ENCODE measurements around the gene EFHC1. TPM values are rescaled to one million over a fixed set of nuclear protein-coding genes. Genes with fewer than 3 reads are reported as not detected.

EFHC1 gene
- total RNA-seq, 1 donor from 2014 or later, result 59.8 TPM

DNA sequence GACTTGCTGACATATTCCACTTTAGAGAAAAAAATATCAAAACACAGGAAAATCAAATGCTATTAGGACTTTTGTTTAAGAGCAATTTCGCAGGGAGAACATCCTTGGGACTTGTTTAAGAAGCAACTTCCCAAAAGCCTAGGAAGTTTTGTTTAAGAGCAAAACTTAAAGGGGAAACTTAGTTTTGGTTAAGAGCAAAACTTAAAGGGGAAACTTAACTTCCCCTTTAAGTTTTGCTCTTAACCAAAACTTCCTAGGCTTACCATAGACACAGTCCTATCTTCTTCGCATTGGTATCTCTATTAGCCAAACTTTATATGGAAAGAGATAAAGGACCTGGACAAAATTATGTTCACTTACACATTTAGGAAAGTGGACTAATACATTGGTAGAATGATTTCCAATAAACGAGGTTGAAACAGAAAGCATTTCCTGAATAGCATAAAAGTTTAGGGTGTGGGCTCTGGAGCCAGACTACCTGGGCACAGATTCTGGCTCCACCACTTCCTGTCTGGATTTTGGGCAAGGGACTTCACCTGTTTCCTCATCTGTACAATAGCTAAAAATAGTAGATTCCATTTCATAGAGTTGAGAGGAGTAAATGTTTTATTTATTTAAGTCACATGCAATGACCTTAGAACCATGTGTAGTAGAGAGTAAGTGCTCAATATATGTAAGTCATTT lies 42.5 kb upstream of the EFHC1 start:
- no peak overlapping the region for H3K4me3 Mint-ChIP-seq
- no peak overlapping the region for H3K27ac Mint-ChIP-seq
- Histone ChIP-seq H3K79me2 (ENCODE audit: low read depth) (peaks cover 8% of the 10 kb centered on the region), H4K20me1 (ENCODE audit: low read depth) (peaks cover 3% of the 10 kb centered on the region), H3K4me1 (peaks cover 13% of the 10 kb centered on the region), H3K36me3 (no peaks in the 10 kb centered on the region), H3K27me3 (no peaks in the 10 kb centered on the region), H3K9me3 (ENCODE audit: low read depth) (no peaks in the 10 kb centered on the region), H3F3A (ENCODE audit: low read depth) (peaks cover 17% of the 10 kb centered on the region), H3K4me3 (no peak overlapping the region), H3K4me2 (no peak overlapping the region), H3K27ac (no peak overlapping the region), H3K9ac (no peak overlapping the region), H2AFZ (replicated peaks) (no peak overlapping the region)
- H3K27me3 Mint-ChIP-seq (ENCODE audit: insufficient read depth, low read depth), result no peaks in the 10 kb centered on the region
- no peak for DNase-seq (ENCODE audit: low spot score)
- H3K9me3 Mint-ChIP-seq, result peaks cover 9% of the 10 kb centered on the region
- peaks cover 37% of the 10 kb centered on the region for H3K36me3 Mint-ChIP-seq
- H3K4me1 Mint-ChIP-seq, result peaks cover 13% of the 10 kb centered on the region
- TF ChIP-seq, protein P1, sequence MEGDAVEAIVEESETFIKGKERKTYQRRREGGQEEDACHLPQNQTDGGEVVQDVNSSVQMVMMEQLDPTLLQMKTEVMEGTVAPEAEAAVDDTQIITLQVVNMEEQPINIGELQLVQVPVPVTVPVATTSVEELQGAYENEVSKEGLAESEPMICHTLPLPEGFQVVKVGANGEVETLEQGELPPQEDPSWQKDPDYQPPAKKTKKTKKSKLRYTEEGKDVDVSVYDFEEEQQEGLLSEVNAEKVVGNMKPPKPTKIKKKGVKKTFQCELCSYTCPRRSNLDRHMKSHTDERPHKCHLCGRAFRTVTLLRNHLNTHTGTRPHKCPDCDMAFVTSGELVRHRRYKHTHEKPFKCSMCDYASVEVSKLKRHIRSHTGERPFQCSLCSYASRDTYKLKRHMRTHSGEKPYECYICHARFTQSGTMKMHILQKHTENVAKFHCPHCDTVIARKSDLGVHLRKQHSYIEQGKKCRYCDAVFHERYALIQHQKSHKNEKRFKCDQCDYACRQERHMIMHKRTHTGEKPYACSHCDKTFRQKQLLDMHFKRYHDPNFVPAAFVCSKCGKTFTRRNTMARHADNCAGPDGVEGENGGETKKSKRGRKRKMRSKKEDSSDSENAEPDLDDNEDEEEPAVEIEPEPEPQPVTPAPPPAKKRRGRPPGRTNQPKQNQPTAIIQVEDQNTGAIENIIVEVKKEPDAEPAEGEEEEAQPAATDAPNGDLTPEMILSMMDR (IDR thresholded peaks at IDR 0.05), result no peak
- TF ChIP-seq EZH2 (IDR thresholded peaks at IDR 0.05) (no peak), EZH2phosphoT487 (IDR thresholded peaks at IDR 0.05) (no peak)

DNA sequence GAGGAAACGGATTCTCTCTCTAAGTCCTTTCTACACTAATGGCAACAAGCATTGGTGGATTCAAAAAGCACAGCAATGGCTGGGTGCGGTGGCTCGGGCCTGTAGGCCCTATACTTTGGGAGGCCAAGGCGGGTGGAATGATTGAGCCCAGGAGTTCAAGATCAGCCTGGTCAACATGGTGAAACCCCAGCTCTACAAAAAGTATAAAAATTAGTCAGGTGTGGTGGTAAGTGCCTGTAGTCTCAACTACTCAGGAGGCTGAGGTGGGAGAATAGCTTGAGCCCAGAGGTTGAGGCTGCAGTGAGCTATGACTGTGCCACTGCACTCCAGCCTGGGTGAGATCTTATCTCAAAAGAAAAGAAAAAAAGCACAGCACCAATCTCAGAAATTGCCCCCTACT lies 38.9 kb upstream of the EFHC1 start:
- H3K27me3 ChIP-seq, result no peaks in the 10 kb centered on the region
- H3F3A ChIP-seq (ENCODE audit: low read depth), result no peaks in the 10 kb centered on the region
- H3K36me3 Mint-ChIP-seq, result peaks cover 40% of the 10 kb centered on the region
- H3K79me2 ChIP-seq (ENCODE audit: low read depth), result no peaks in the 10 kb centered on the region
- H3K27me3 Mint-ChIP-seq (ENCODE audit: insufficient read depth, low read depth), result no peaks in the 10 kb centered on the region
- no peak overlapping the region for H3K4me2 ChIP-seq
- H2AFZ ChIP-seq (replicated peaks), result no peak overlapping the region
- no peaks in the 10 kb centered on the region for H3K4me1 ChIP-seq
- H3K4me3 ChIP-seq, result no peak overlapping the region
- no peak overlapping the region for H3K27ac ChIP-seq
- no peaks in the 10 kb centered on the region for H3K9me3 ChIP-seq (ENCODE audit: low read depth)
- TF ChIP-seq EZH2 (IDR thresholded peaks at IDR 0.05) (no peak), EZH2phosphoT487 (IDR thresholded peaks at IDR 0.05) (no peak)
- TF ChIP-seq, protein P1 (IDR thresholded peaks at IDR 0.05), result no peak
- no peak overlapping the region for H3K27ac Mint-ChIP-seq
- H3K4me3 Mint-ChIP-seq, result no peak overlapping the region
- H3K9ac ChIP-seq, result no peak overlapping the region
- H3K36me3 ChIP-seq, result no peaks in the 10 kb centered on the region
- H3K9me3 Mint-ChIP-seq, result peaks cover 17% of the 10 kb centered on the region
- H4K20me1 ChIP-seq (ENCODE audit: low read depth), result no peaks in the 10 kb centered on the region
- DNase-seq (ENCODE audit: low spot score), result no peak
- peaks cover under 1% of the 10 kb centered on the region for H3K4me1 Mint-ChIP-seq

DNA sequence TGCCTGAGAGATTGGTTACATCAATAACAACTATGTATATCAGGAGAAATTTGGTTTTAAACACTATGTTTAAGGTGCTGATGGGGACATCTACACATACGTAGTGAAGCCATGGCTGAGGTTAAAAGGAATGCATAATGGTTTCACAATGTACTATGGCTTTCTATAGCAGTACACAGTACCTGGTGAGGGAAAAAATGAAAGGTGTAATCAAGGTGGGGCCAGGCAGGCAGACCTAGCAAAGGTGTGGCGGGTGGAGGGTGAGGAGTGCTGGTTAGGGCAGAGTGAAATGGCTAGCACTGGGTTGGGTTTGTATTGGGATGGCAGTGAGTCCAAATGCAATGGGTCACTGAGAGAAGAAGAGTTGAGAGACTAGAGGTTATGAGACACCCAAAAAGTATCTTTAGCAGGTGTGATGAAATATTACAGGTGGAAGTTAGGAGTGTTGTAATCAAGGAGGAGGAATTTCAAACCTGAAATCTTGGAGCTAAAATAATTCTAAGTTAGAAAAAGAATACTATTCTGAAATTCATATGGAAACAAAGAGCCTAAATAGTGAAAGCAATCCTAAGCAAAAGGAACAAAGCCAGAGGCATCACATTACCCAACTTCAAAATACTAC lies 35.9 kb upstream of the EFHC1 start:
- Histone ChIP-seq H3K4me2 (no peak overlapping the region), H3K27ac (no peak overlapping the region), H3K4me3 (no peak overlapping the region), H3F3A (ENCODE audit: low read depth) (no peaks in the 10 kb centered on the region), H3K27me3 (no peaks in the 10 kb centered on the region), H3K9me3 (ENCODE audit: low read depth) (peaks cover 8% of the 10 kb centered on the region), H2AFZ (replicated peaks) (no peak overlapping the region), H3K79me2 (ENCODE audit: low read depth) (no peaks in the 10 kb centered on the region), H3K9ac (no peak overlapping the region), H3K4me1 (no peaks in the 10 kb centered on the region), H4K20me1 (ENCODE audit: low read depth) (no peaks in the 10 kb centered on the region), H3K36me3 (no peaks in the 10 kb centered on the region)
- peaks cover 17% of the 10 kb centered on the region for H3K9me3 Mint-ChIP-seq
- H3K27ac Mint-ChIP-seq, result no peak overlapping the region
- no peak overlapping the region for H3K4me3 Mint-ChIP-seq
- H3K27me3 Mint-ChIP-seq (ENCODE audit: insufficient read depth, low read depth), result no peaks in the 10 kb centered on the region
- TF ChIP-seq EZH2phosphoT487 (IDR thresholded peaks at IDR 0.05) (no peak), EZH2 (IDR thresholded peaks at IDR 0.05) (no peak)
- TF ChIP-seq, protein P1 (IDR thresholded peaks at IDR 0.05), result no peak
- no peaks in the 10 kb centered on the region for H3K4me1 Mint-ChIP-seq
- peaks cover 37% of the 10 kb centered on the region for H3K36me3 Mint-ChIP-seq
- no peak for DNase-seq (ENCODE audit: low spot score)

Measured in neural progenitor cell (in vitro differentiated cells).